Neutrophil (primary cell): Measurements from ENCODE around the gene GGN.

Experiments
- H3K27ac ChIP-seq: fragments of 200-600 bp; sonication (generic); 2 replicates; pipeline ENCODE4 v1.5.1; 2016; ENCODE audit warnings: mild to moderate bottlenecking, moderate library complexity
- H3K27me3 ChIP-seq: fragments of 200-600 bp; sonication (generic); 2 replicates; pipeline ENCODE4 v1.6.0; 2016; ENCODE audit warnings: mild to moderate bottlenecking
- H3K36me3 ChIP-seq: fragments of 200-600 bp; sonication (generic); 2 replicates; pipeline ENCODE4 v1.5.1; 2017
- H3K4me1 ChIP-seq, 2 experiments: fragments of 200-600 bp in 1 of 2; sonication (generic) in 1 of 2; 1 replicate in 1 of 2; 2 replicates in 1 of 2; pipeline versions ENCODE4 v1.5.1 to v1.6.1; 2013 to 2016; ENCODE audit warnings: low read depth in 1 of 2, low read length in 1 of 2, mild to moderate bottlenecking in 1 of 2, moderate library complexity in 1 of 2; ENCODE audit not compliant: control insufficient read depth in 1 of 2, insufficient read depth in 1 of 2
- H3K4me3 ChIP-seq, 2 experiments: fragments of 200-600 bp in 1 of 2; sonication (generic) in 1 of 2; 1 replicate in 1 of 2; 2 replicates in 1 of 2; pipeline ENCODE4 v1.5.1; 2013 to 2016; ENCODE audit warnings: low read depth in 1 of 2, low read length in 1 of 2, mild to moderate bottlenecking in 1 of 2, moderate library complexity in 1 of 2
- H3K9me3 ChIP-seq: fragments of 200-600 bp; sonication (generic); 2 replicates; pipeline ENCODE4 v1.5.1; 2016
- CTCF ChIP-seq: fragments of 200-600 bp; sonication (generic); IDR thresholded peaks from 2 replicates; pipeline ENCODE4 v1.5.1; 2016; ENCODE audit warnings: antibody characterized with exemption

GGN gene

GRCh38 chr19:38409631-38410133 lies 21.8 kb upstream of the GGN start:
- Histone ChIP-seq H3K4me3 (no peak overlapping the region), H3K27me3 (no peaks in the 10 kb centered on the region), H3K36me3 (peaks cover 99% of the 10 kb centered on the region), H3K4me1 (peaks cover 11 to 13% of the 10 kb centered on the region in 2 experiments), H3K9me3 (no peaks in the 10 kb centered on the region), H3K27ac (peak overlapping the region; percentile 73)
- no peak for TF ChIP-seq CTCF

GRCh38 chr19:38405276-38405675 lies 17.4 kb upstream of the GGN start:
- H3K4me3 ChIP-seq = no peak overlapping the region
- peaks cover 24 to 26% of the 10 kb centered on the region in 2 experiments for H3K4me1 ChIP-seq

DNA sequence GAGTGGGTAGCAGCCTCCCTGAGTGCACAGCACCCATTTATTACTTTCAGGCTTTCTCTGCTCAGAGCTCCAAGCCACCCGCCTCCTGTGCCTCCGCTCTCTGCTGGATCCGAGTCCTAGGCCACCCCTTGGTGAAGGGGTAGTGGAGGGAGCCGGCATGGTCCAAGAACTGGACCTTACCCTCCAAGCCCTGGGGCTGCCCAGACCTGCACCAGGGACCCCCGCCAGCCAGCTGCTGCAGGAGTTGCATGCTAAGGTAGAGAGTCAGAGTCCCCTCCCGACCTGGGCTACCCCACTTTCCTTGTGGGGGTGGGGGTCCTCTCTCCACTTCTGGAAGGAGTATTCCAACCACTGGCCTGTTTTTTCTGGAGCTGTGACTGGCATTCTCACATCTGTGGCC lies 17.0 kb upstream of the GGN start:
- Histone ChIP-seq H3K36me3 (peaks cover 52% of the 10 kb centered on the region), H3K27ac (peak overlapping the region; percentile 92), H3K4me1 (peaks cover 20 to 24% of the 10 kb centered on the region in 2 experiments), H3K27me3 (peaks cover 12% of the 10 kb centered on the region), H3K9me3 (no peaks in the 10 kb centered on the region), H3K4me3 (no peak overlapping the region)
- no peak for TF ChIP-seq CTCF

More at GRCh38 chr19:38405276-38405675, 17.4 kb upstream of the GGN start:
- no peak for TF ChIP-seq CTCF
- Histone ChIP-seq H3K27ac (peak overlapping the region; percentile 92), H3K9me3 (no peaks in the 10 kb centered on the region), H3K36me3 (peaks cover 56% of the 10 kb centered on the region), H3K27me3 (peaks cover 8% of the 10 kb centered on the region)

DNA sequence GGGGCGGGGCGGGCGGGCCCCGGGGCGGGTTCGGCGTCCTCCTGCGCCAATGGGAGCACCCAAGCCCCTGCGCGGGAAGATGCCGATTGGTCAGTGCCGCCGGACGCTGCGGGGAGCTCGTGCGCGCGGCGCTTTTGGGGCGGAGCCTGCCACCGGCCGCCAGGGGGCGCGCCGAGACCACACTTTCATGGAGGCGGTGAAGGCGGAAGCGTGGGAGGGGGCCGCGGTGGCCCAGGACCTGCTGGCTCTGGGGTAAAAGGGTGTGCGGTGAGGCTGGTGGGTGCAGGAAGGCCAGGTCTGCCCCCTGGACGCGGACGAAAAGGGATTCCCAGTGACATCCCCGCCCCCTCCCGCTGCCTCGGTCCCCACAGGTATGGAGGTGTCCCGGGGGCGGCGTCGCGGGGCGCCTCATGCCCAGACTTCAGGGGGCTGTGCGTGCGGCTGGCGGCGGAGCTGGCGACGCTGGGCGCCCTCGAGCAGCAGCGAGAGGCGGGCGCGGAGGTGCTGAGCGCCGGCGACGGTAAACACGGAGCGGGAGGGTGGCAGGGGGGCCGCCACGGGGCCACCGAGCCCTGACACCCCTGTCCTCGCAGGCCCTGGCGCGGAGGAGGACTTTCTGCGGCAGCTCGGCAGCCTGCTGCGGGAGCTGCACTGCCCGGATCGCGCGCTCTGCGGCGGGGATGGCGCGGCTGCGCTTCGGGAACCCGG lies 15.3 kb upstream of the GGN start, which contains the start of gene FAM98C:
Gene FAM98C, plus strand, starts transcription at position 127 of the 708 bp plus-strand sequence. Its CDS starts 61 bp downstream, at position 188.
- Histone ChIP-seq H3K4me1 (peaks cover 13 to 15% of the 10 kb centered on the region in 2 experiments), H3K36me3 (peaks cover 35% of the 10 kb centered on the region), H3K9me3 (no peaks in the 10 kb centered on the region), H3K4me3 (peak within 1 kb of the TSS; percentile 70 to 94), H3K27ac (peak within 1 kb of the TSS; percentile 92), H3K27me3 (peaks cover 30% of the 10 kb centered on the region)
- peak; percentile 99 for TF ChIP-seq CTCF

GRCh38 chr19:38402623-38402966 lies 14.8 kb upstream of the GGN start:
- H3K36me3 ChIP-seq = peaks cover 29% of the 10 kb centered on the region
- H3K4me1 ChIP-seq = peaks cover 13 to 15% of the 10 kb centered on the region in 2 experiments
- no peak for TF ChIP-seq CTCF
- H3K4me3 ChIP-seq = peak overlapping the region; percentile 70 to 94
- no peaks in the 10 kb centered on the region for H3K9me3 ChIP-seq
- H3K27me3 ChIP-seq = peaks cover 35% of the 10 kb centered on the region
- peak overlapping the region; percentile 92 for H3K27ac ChIP-seq
